ENCODE results near the gene TSTD1.

DNA sequence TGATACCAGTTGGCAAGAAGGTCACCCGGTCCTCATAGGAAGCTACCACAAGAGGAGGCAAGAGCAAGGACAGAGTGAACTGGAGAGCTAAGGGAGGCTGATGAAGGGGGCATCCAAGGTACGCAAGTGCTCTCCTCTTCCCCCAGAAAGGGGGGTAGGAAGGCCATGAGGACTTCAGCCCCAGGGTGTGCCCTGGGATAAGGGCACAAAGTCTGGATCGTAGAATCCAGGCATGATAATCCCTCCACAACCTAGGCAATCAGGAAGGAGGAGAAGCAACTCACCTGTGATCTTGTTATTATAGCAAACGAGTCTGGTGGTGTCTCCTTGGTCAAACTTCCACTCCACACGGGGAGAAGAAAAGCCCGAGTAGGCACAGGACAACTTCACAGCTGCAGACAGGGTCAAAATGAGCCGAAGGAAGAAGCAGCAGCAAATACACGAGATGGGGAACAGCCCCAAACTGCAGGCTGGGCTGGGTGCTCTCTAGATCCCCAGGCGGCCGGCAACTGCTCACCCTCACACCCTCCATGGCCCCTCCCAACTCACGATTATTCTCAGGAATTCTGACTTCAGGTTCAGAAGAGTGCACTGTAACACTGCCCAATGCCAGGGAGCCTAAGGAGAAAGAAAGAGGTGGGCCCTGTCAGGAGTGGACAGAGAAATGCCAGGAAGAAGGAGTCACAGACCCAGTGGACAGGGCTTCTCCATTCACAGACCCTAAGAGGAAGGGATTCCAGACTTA lies 37.9 kb downstream of the TSTD1 start:
- TF ChIP-seq, protein P1, sequence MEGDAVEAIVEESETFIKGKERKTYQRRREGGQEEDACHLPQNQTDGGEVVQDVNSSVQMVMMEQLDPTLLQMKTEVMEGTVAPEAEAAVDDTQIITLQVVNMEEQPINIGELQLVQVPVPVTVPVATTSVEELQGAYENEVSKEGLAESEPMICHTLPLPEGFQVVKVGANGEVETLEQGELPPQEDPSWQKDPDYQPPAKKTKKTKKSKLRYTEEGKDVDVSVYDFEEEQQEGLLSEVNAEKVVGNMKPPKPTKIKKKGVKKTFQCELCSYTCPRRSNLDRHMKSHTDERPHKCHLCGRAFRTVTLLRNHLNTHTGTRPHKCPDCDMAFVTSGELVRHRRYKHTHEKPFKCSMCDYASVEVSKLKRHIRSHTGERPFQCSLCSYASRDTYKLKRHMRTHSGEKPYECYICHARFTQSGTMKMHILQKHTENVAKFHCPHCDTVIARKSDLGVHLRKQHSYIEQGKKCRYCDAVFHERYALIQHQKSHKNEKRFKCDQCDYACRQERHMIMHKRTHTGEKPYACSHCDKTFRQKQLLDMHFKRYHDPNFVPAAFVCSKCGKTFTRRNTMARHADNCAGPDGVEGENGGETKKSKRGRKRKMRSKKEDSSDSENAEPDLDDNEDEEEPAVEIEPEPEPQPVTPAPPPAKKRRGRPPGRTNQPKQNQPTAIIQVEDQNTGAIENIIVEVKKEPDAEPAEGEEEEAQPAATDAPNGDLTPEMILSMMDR (IDR thresholded peaks at IDR 0.05; ENCODE audit: low read length), result no peak
- TF ChIP-seq EZH2phosphoT487 (IDR thresholded peaks at IDR 0.05; ENCODE audit: low read length), result no peak

Data from MM.1S (cell line).